SU-DHL-6 (cell line): ENCODE data around the gene PLEKHG3.

Experiments
- H2AFZ ChIP-seq: fragments of 200-600 bp; sonication (generic); 2 replicates; pipeline ENCODE4 v1.6.1; 2014; ENCODE audit warnings: low read depth, mild to moderate bottlenecking, moderate library complexity, mixed read lengths, antibody characterized with exemption, low read length; ENCODE audit not compliant: severe bottlenecking
- H3F3A ChIP-seq: fragments of 200-600 bp; shearing (Covaris generic); 2 replicates; pipeline ENCODE4 v1.6.0; 2016; ENCODE audit warnings: antibody characterized with exemption, mild to moderate bottlenecking; ENCODE audit not compliant: insufficient read depth
- H3K27ac ChIP-seq: fragments of 200-600 bp; sonication (generic); 2 replicates; pipeline ENCODE4 v1.5.1; 2016; ENCODE audit warnings: low read depth, mild to moderate bottlenecking, low read length, moderate library complexity, mixed read lengths
- H3K27me3 ChIP-seq: fragments of 200-600 bp; sonication (generic), shearing (Covaris generic); 2 replicates; pipeline ENCODE4 v1.6.0; 2014; ENCODE audit warnings: mild to moderate bottlenecking, low read length
- H3K36me3 ChIP-seq: fragments of 200-600 bp; sonication (generic); 2 replicates; pipeline ENCODE4 v1.6.1; 2014; ENCODE audit warnings: mild to moderate bottlenecking, low read length, mixed read lengths
- H3K4me2 ChIP-seq: fragments of 300-600, 200-600 bp; shearing (Covaris generic), sonication (generic); 2 replicates; pipeline ENCODE4 v1.6.0; 2014; ENCODE audit warnings: low read length, low read depth, mild to moderate bottlenecking; ENCODE audit not compliant: poor library complexity, severe bottlenecking
- H3K4me3 ChIP-seq: fragments of 200-600 bp; sonication (generic); 2 replicates; pipeline ENCODE4 v1.5.1; 2014; ENCODE audit warnings: antibody characterized with exemption, low read length, mild to moderate bottlenecking, mixed read lengths; ENCODE audit not compliant: insufficient read depth, poor library complexity, severe bottlenecking
- H3K79me2 ChIP-seq: fragments of 200-600 bp; sonication (generic); 2 replicates; pipeline ENCODE4 v1.6.1; 2014; ENCODE audit warnings: mild to moderate bottlenecking, low read length, moderate library complexity; ENCODE audit not compliant: insufficient read depth
- H3K9ac ChIP-seq: fragments of 200-600 bp; sonication (generic); 2 replicates; pipeline ENCODE4 v1.7.0; 2014; ENCODE audit warnings: mild to moderate bottlenecking, low read length
- H3K9me2 ChIP-seq: fragments of 200-600 bp; sonication (generic); replicated peaks from 2 replicates; pipeline ENCODE4 v1.6.1; 2014; ENCODE audit warnings: low read length; ENCODE audit not compliant: insufficient read depth
- H3K9me3 ChIP-seq: fragments of 200-600 bp; sonication (generic); 2 replicates; pipeline ENCODE4 v1.6.1; 2014; ENCODE audit warnings: low read length, mixed read lengths; ENCODE audit not compliant: insufficient read depth
- H4K20me1 ChIP-seq: fragments of 200-600 bp; sonication (generic); 2 replicates; pipeline ENCODE4 v1.6.1; 2014; ENCODE audit warnings: low read depth, mild to moderate bottlenecking, antibody characterized with exemption, low read length, moderate library complexity, mixed read lengths
- EZH2phosphoT487 ChIP-seq: fragments of 200-600 bp; sonication (generic), shearing (Covaris generic); conservative IDR thresholded peaks from 2 replicates; pipeline ENCODE4 v1.6.1; 2018; ENCODE audit warnings: mild to moderate bottlenecking, antibody characterized with exemption, low read length, moderate library complexity, mixed read lengths
- TF ChIP-seq, protein P1 (sequence below): fragments of 200-600 bp; sonication (generic); IDR thresholded peaks from one replicate; pipeline ENCODE4 v1.5.1; 2017; ENCODE audit warnings: antibody characterized with exemption, mild to moderate bottlenecking, low read length, moderate library complexity; ENCODE audit not compliant: insufficient read depth, poor library complexity, severe bottlenecking

PLEKHG3 gene

DNA sequence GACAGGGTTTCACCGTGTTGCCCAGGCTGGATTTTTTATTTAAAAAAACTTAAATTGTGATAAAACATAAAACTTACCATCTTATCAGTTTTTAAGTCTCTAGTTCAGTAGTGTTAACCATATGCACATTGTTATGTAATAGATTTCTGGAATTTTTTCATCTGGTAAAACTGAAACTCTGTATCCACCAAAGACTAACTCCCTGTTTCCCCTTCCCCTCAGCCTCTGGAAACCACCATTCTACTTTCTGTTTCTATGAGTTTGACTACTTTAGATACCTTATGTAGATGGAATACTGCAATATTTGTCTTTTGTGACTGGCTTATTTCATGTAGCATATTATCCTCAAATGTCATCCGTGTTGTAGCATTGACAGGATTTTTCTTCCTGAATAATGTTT lies 12.8 kb upstream of the PLEKHG3 start:
- TF ChIP-seq, protein P1, sequence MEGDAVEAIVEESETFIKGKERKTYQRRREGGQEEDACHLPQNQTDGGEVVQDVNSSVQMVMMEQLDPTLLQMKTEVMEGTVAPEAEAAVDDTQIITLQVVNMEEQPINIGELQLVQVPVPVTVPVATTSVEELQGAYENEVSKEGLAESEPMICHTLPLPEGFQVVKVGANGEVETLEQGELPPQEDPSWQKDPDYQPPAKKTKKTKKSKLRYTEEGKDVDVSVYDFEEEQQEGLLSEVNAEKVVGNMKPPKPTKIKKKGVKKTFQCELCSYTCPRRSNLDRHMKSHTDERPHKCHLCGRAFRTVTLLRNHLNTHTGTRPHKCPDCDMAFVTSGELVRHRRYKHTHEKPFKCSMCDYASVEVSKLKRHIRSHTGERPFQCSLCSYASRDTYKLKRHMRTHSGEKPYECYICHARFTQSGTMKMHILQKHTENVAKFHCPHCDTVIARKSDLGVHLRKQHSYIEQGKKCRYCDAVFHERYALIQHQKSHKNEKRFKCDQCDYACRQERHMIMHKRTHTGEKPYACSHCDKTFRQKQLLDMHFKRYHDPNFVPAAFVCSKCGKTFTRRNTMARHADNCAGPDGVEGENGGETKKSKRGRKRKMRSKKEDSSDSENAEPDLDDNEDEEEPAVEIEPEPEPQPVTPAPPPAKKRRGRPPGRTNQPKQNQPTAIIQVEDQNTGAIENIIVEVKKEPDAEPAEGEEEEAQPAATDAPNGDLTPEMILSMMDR = no peak
- no peak for TF ChIP-seq EZH2phosphoT487
- no peaks in the 10 kb centered on the region for H3K9me2 ChIP-seq
- no peaks in the 10 kb centered on the region for H3K79me2 ChIP-seq
- H3K4me2 ChIP-seq = no peak overlapping the region
- no peaks in the 10 kb centered on the region for H3K27me3 ChIP-seq
- H3K36me3 ChIP-seq = no peaks in the 10 kb centered on the region
- H3K9me3 ChIP-seq = no peaks in the 10 kb centered on the region
- H3F3A ChIP-seq = no peaks in the 10 kb centered on the region
- no peak overlapping the region for H3K4me3 ChIP-seq
- H3K9ac ChIP-seq = no peak overlapping the region
- no peak overlapping the region for H3K27ac ChIP-seq
- no peak overlapping the region for H2AFZ ChIP-seq
- no peaks in the 10 kb centered on the region for H4K20me1 ChIP-seq

GRCh38 chr14:64692189-64692985 lies 11.8 kb upstream of the PLEKHG3 start:
- Histone ChIP-seq H3K27ac (no peak overlapping the region), H3K9ac (no peak overlapping the region), H3F3A (no peaks in the 10 kb centered on the region), H2AFZ (no peak overlapping the region), H3K9me3 (no peaks in the 10 kb centered on the region), H3K27me3 (no peaks in the 10 kb centered on the region), H3K36me3 (no peaks in the 10 kb centered on the region), H3K4me3 (no peak overlapping the region), H3K9me2 (no peaks in the 10 kb centered on the region), H3K79me2 (no peaks in the 10 kb centered on the region), H4K20me1 (no peaks in the 10 kb centered on the region), H3K4me2 (no peak overlapping the region)
- TF ChIP-seq, protein P1 = no peak
- no peak for TF ChIP-seq EZH2phosphoT487

DNA sequence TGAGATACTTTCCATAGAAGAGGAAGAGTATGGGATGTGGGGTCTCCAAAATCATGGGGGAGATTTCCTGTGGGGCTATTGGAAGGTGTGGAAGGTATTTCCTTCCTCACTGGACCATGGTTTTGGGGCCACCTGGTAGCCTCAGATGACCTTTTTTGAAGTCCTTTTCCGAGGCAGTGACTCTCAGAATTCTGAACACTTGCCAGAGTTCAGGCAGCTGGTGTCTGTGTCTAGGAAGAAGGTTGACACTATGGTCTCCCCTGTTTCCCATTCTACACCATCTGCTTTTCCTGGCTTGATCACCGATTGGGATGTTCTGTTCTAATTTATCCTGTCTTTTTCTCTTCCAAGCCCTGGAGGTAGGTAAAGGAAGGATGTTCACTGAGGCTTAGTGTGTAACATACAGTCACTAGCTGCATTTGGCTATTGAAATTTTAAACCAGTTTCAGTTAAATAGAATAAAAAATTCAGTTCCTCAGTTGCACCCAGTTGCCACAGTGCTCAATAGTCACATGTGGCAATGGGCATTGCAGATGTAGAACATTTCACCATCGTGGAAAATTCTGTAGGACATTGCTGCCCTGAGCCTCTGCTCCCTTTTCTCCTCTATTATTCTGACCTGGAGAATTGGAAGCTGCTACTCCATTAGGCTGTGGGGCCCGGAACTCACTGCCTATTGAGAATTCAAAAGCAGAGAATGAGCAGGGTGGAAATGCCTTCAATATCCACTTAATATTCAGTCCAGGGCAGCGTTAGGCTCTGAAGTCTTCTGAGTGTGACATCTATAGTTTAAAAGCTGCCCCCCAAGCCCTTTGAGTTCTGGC lies 11.0 kb upstream of the PLEKHG3 start:
- no peaks in the 10 kb centered on the region for H4K20me1 ChIP-seq
- no peak overlapping the region for H3K4me3 ChIP-seq
- no peak overlapping the region for H2AFZ ChIP-seq
- H3K9ac ChIP-seq = no peak overlapping the region
- no peaks in the 10 kb centered on the region for H3K36me3 ChIP-seq
- H3K4me2 ChIP-seq = no peak overlapping the region
- no peaks in the 10 kb centered on the region for H3K9me2 ChIP-seq
- H3K9me3 ChIP-seq = no peaks in the 10 kb centered on the region
- H3K79me2 ChIP-seq = no peaks in the 10 kb centered on the region
- H3F3A ChIP-seq = no peaks in the 10 kb centered on the region
- H3K27me3 ChIP-seq = no peaks in the 10 kb centered on the region
- TF ChIP-seq, protein P1 = no peak
- TF ChIP-seq EZH2phosphoT487 = no peak
- H3K27ac ChIP-seq = no peak overlapping the region
